GM23338 (cell line): ENCODE results near the gene CACNB3. TPM values are rescaled to one million over a fixed set of nuclear protein-coding genes. Genes with fewer than 3 reads are reported as not detected.

ENCODE experiments used
- ATAC-seq: fragments of 200-7000 bp; cut with Tn5 transposase; 3 replicates; pipeline ENCODE4 v1.9.1; 2020
- DNase-seq: peaks from one replicate; pipeline ENCODE4 v3.0.0-alpha.2; 2015; ENCODE audit warnings: low spot score
- H2AFZ ChIP-seq: fragments of 200-600 bp; sonication (generic); 2 replicates; pipeline ENCODE4 v1.8.0; 2016; ENCODE audit warnings: antibody characterized with exemption, mild to moderate bottlenecking, moderate library complexity
- H3F3A ChIP-seq: fragments of 200-600 bp; sonication (generic); replicated peaks from 2 replicates; pipeline ENCODE4 v1.8.0; 2017; ENCODE audit warnings: antibody characterized with exemption, mixed run types, low read depth
- H3K27ac ChIP-seq: fragments of 200-600 bp; sonication (generic); 2 replicates; pipeline ENCODE4 v1.6.1; 2016; ENCODE audit warnings: low read depth
- H3K27me3 ChIP-seq: fragments of 200-600 bp; sonication (generic); 2 replicates; pipeline ENCODE4 v1.8.0; 2016; ENCODE audit warnings: mild to moderate bottlenecking, mixed run types, moderate library complexity; ENCODE audit not compliant: insufficient read depth
- H3K36me3 ChIP-seq: fragments of 200-600 bp; sonication (generic); 2 replicates; pipeline ENCODE4 v1.8.0; 2016; ENCODE audit warnings: mild to moderate bottlenecking; ENCODE audit not compliant: insufficient read depth
- H3K4me1 ChIP-seq: fragments of 200-600 bp; sonication (generic); 2 replicates; pipeline ENCODE4 v1.8.0; 2016; ENCODE audit warnings: mild to moderate bottlenecking, moderate library complexity; ENCODE audit not compliant: insufficient read depth
- H3K4me2 ChIP-seq: fragments of 200-600 bp; sonication (generic); 2 replicates; pipeline ENCODE4 v1.7.1; 2017; ENCODE audit warnings: mixed run types
- H3K4me3 ChIP-seq: fragments of 200-600 bp; sonication (generic); 2 replicates; pipeline ENCODE4 v1.6.1; 2016; ENCODE audit warnings: mixed run types
- H3K79me2 ChIP-seq: fragments of 200-600 bp; sonication (generic); replicated peaks from 2 replicates; pipeline ENCODE4 v1.8.0; 2017; ENCODE audit warnings: mild to moderate bottlenecking; ENCODE audit not compliant: insufficient read depth
- H3K9me2 ChIP-seq: fragments of 200-600 bp; sonication (generic); 2 replicates; pipeline ENCODE4 v1.8.0; 2017; ENCODE audit not compliant: insufficient read depth
- H4K20me1 ChIP-seq: fragments of 200-600 bp; sonication (generic); replicated peaks from 2 replicates; pipeline ENCODE4 v1.8.0; 2017; ENCODE audit warnings: mild to moderate bottlenecking; ENCODE audit not compliant: insufficient read depth
- H3K27ac Mint-ChIP-seq: 2 replicates; pipeline ENCODE4 v1.8.0; 2020; ENCODE audit warnings: inconsistent platforms, mild to moderate bottlenecking, moderate library complexity, mixed read lengths
- H3K27me3 Mint-ChIP-seq: 3 replicates; pipeline ENCODE4 v1.8.0; 2022; ENCODE audit warnings: low read depth, mild to moderate bottlenecking, moderate library complexity, mixed read lengths, inconsistent platforms; ENCODE audit not compliant: insufficient read depth, poor library complexity
- H3K36me3 Mint-ChIP-seq: 3 replicates; pipeline ENCODE4 v1.8.0; 2021; ENCODE audit warnings: low read depth, mild to moderate bottlenecking, inconsistent platforms, moderate library complexity, mixed read lengths
- H3K4me1 Mint-ChIP-seq: 3 replicates; pipeline ENCODE4 v1.8.0; 2020; ENCODE audit warnings: mild to moderate bottlenecking, inconsistent platforms, mixed read lengths
- H3K4me3 Mint-ChIP-seq: 3 replicates; pipeline ENCODE4 v1.8.0; 2021; ENCODE audit warnings: moderate library complexity, mild to moderate bottlenecking, inconsistent platforms, mixed read lengths
- H3K9me3 Mint-ChIP-seq: 3 replicates; pipeline ENCODE4 v1.8.0; 2020; ENCODE audit warnings: moderate library complexity, mild to moderate bottlenecking, inconsistent platforms, mixed read lengths
- CREB1 ChIP-seq: fragments of 250-450 bp; sonication (Bioruptor Pico); IDR thresholded peaks from 2 replicates; pipeline ENCODE4 v1.5.0; 2020; ENCODE audit warnings: low read depth, mild to moderate bottlenecking, moderate library complexity
- CTCF ChIP-seq, 2 experiments: fragments of 200-600 bp in 1 of 2; sonication (generic) in 1 of 2; conservative IDR thresholded peaks; 2 replicates each; pipeline versions ENCODE4 v1.5.1 to v1.6.1; 2016 to 2017; ENCODE audit warnings: antibody characterized with exemption in 2 of 2, low read depth in 2 of 2, mild to moderate bottlenecking in 2 of 2, moderate library complexity in 1 of 2
- ETS1 ChIP-seq: IDR thresholded peaks from 2 replicates; pipeline ENCODE4 v1.6.1; 2016; ENCODE audit warnings: antibody characterized with exemption
- EZH2 ChIP-seq: fragments of 200-600 bp; sonication (generic); IDR thresholded peaks from one replicate; pipeline ENCODE4 v1.8.0; 2017; ENCODE audit warnings: antibody characterized with exemption, mild to moderate bottlenecking, low read depth; ENCODE audit not compliant: unreplicated experiment
- EZH2phosphoT487 ChIP-seq: fragments of 200-600 bp; sonication (generic); IDR thresholded peaks from one replicate; pipeline ENCODE4 v1.8.1; 2018; ENCODE audit warnings: antibody characterized with exemption; ENCODE audit not compliant: unreplicated experiment
- NANOG ChIP-seq: IDR thresholded peaks from 2 replicates; pipeline ENCODE4 v1.6.1; 2016; ENCODE audit warnings: antibody characterized with exemption, borderline replicate concordance
- POLR2AphosphoS5 ChIP-seq: IDR thresholded peaks from 2 replicates; pipeline ENCODE4 v1.6.1; 2016; ENCODE audit warnings: antibody characterized with exemption, low read depth
- STAT1 ChIP-seq: IDR thresholded peaks from one replicate; pipeline ENCODE4 v1.6.1; 2016; ENCODE audit warnings: antibody characterized with exemption; ENCODE audit not compliant: unreplicated experiment
- ZNF331 ChIP-seq: fragments of 250-450 bp; sonication (Bioruptor Pico); IDR thresholded peaks from 2 replicates; pipeline ENCODE4 v1.5.0; 2020; ENCODE audit warnings: low read depth, mild to moderate bottlenecking, moderate library complexity
- polyA plus RNA-seq: library from polyadenylated mRNA; unstranded; fragments of >200 nt; fragmentation: Nextera tagmentation; extraction: Ambion mirVana; gene quantifications from 2 replicates; pipeline ENCODE4 v1.2.1, GENCODE V29; 2016
- total RNA-seq: library from RNA; depleted of rRNA; stranded (reverse); fragments of >200 nt; shearing (Covaris generic); gene quantifications from 2 replicates; pipeline ENCODE4 v1.2.3, GENCODE V29; 2014
- TF ChIP-seq, protein P1 (sequence below): IDR thresholded peaks from one replicate; pipeline ENCODE4 v1.6.1; 2018; ENCODE audit warnings: antibody characterized with exemption; ENCODE audit not compliant: unreplicated experiment
- TF ChIP-seq, protein P2 (sequence below): fragments of 250-450 bp; sonication (Bioruptor Pico); IDR thresholded peaks from 2 replicates; pipeline ENCODE4 v1.5.0; 2020; ENCODE audit warnings: mild to moderate bottlenecking, moderate library complexity

The CACNB3 gene
- total and polyA plus RNA-seq, 2 experiments from 2014 or later, result 4.1 to 6.2 TPM

- TF ChIP-seq CREB1 (CRISPR knock-in tag) (no peak), NANOG (no peak), STAT1 (no peak), POLR2AphosphoS5 (no peak), ETS1 (no peak), EZH2 (no peak), ZNF331 (CRISPR knock-in tag) (no peak)
These were observed 21.3 kb upstream of the CACNB3 start (continued) for GRCh38 chr12:48796976-48797375.

DNA sequence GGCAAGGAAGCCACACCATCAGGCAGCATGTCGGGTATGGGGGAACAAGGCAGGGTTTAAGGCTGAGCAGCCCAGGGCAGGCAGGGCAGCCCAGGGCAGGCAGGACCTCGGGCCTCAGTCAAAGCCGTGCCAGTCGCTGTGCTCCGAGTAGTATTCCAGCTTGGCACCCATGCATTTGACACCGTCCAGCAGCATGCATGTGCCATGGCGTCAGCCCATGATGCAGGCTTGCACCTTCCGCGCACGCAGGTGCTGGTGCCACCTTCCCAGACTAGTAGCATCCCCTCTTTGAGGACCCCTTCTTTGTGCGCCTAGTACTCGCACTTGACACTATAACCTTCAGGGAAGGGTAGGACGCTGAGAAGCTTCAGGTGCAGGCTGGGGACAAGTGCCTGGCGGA, 17.8 kb upstream of the CACNB3 start:
- H3K27me3 Mint-ChIP-seq, result peaks cover 8% of the 10 kb centered on the region
- DNase-seq, result no peak
- Histone ChIP-seq H4K20me1 (no peaks in the 10 kb centered on the region), H3F3A (no peaks in the 10 kb centered on the region), H3K4me3 (no peak overlapping the region), H3K4me2 (no peak overlapping the region), H3K4me1 (no peaks in the 10 kb centered on the region), H3K36me3 (no peaks in the 10 kb centered on the region), H3K79me2 (no peaks in the 10 kb centered on the region), H3K9me2 (no peaks in the 10 kb centered on the region), H2AFZ (no peak overlapping the region), H3K27ac (no peak overlapping the region), H3K27me3 (no peaks in the 10 kb centered on the region)
- H3K36me3 Mint-ChIP-seq, result no peaks in the 10 kb centered on the region
- no peak overlapping the region for H3K27ac Mint-ChIP-seq
- H3K4me3 Mint-ChIP-seq, result no peak overlapping the region
- no peaks in the 10 kb centered on the region for H3K9me3 Mint-ChIP-seq
- H3K4me1 Mint-ChIP-seq, result peaks cover 8% of the 10 kb centered on the region
- no peak for ATAC-seq
- no peak for TF ChIP-seq CTCF (conservative IDR thresholded peaks at IDR 0.05; ENCODE audit: low read depth in 2 of 2)
- TF ChIP-seq, protein P1, sequence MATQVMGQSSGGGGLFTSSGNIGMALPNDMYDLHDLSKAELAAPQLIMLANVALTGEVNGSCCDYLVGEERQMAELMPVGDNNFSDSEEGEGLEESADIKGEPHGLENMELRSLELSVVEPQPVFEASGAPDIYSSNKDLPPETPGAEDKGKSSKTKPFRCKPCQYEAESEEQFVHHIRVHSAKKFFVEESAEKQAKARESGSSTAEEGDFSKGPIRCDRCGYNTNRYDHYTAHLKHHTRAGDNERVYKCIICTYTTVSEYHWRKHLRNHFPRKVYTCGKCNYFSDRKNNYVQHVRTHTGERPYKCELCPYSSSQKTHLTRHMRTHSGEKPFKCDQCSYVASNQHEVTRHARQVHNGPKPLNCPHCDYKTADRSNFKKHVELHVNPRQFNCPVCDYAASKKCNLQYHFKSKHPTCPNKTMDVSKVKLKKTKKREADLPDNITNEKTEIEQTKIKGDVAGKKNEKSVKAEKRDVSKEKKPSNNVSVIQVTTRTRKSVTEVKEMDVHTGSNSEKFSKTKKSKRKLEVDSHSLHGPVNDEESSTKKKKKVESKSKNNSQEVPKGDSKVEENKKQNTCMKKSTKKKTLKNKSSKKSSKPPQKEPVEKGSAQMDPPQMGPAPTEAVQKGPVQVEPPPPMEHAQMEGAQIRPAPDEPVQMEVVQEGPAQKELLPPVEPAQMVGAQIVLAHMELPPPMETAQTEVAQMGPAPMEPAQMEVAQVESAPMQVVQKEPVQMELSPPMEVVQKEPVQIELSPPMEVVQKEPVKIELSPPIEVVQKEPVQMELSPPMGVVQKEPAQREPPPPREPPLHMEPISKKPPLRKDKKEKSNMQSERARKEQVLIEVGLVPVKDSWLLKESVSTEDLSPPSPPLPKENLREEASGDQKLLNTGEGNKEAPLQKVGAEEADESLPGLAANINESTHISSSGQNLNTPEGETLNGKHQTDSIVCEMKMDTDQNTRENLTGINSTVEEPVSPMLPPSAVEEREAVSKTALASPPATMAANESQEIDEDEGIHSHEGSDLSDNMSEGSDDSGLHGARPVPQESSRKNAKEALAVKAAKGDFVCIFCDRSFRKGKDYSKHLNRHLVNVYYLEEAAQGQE, result no peak
- TF ChIP-seq ETS1, result no peak
- TF ChIP-seq STAT1, result no peak
- no peak for TF ChIP-seq ZNF331 (CRISPR knock-in tag)
- TF ChIP-seq EZH2phosphoT487, result no peak
- TF ChIP-seq, protein P2, sequence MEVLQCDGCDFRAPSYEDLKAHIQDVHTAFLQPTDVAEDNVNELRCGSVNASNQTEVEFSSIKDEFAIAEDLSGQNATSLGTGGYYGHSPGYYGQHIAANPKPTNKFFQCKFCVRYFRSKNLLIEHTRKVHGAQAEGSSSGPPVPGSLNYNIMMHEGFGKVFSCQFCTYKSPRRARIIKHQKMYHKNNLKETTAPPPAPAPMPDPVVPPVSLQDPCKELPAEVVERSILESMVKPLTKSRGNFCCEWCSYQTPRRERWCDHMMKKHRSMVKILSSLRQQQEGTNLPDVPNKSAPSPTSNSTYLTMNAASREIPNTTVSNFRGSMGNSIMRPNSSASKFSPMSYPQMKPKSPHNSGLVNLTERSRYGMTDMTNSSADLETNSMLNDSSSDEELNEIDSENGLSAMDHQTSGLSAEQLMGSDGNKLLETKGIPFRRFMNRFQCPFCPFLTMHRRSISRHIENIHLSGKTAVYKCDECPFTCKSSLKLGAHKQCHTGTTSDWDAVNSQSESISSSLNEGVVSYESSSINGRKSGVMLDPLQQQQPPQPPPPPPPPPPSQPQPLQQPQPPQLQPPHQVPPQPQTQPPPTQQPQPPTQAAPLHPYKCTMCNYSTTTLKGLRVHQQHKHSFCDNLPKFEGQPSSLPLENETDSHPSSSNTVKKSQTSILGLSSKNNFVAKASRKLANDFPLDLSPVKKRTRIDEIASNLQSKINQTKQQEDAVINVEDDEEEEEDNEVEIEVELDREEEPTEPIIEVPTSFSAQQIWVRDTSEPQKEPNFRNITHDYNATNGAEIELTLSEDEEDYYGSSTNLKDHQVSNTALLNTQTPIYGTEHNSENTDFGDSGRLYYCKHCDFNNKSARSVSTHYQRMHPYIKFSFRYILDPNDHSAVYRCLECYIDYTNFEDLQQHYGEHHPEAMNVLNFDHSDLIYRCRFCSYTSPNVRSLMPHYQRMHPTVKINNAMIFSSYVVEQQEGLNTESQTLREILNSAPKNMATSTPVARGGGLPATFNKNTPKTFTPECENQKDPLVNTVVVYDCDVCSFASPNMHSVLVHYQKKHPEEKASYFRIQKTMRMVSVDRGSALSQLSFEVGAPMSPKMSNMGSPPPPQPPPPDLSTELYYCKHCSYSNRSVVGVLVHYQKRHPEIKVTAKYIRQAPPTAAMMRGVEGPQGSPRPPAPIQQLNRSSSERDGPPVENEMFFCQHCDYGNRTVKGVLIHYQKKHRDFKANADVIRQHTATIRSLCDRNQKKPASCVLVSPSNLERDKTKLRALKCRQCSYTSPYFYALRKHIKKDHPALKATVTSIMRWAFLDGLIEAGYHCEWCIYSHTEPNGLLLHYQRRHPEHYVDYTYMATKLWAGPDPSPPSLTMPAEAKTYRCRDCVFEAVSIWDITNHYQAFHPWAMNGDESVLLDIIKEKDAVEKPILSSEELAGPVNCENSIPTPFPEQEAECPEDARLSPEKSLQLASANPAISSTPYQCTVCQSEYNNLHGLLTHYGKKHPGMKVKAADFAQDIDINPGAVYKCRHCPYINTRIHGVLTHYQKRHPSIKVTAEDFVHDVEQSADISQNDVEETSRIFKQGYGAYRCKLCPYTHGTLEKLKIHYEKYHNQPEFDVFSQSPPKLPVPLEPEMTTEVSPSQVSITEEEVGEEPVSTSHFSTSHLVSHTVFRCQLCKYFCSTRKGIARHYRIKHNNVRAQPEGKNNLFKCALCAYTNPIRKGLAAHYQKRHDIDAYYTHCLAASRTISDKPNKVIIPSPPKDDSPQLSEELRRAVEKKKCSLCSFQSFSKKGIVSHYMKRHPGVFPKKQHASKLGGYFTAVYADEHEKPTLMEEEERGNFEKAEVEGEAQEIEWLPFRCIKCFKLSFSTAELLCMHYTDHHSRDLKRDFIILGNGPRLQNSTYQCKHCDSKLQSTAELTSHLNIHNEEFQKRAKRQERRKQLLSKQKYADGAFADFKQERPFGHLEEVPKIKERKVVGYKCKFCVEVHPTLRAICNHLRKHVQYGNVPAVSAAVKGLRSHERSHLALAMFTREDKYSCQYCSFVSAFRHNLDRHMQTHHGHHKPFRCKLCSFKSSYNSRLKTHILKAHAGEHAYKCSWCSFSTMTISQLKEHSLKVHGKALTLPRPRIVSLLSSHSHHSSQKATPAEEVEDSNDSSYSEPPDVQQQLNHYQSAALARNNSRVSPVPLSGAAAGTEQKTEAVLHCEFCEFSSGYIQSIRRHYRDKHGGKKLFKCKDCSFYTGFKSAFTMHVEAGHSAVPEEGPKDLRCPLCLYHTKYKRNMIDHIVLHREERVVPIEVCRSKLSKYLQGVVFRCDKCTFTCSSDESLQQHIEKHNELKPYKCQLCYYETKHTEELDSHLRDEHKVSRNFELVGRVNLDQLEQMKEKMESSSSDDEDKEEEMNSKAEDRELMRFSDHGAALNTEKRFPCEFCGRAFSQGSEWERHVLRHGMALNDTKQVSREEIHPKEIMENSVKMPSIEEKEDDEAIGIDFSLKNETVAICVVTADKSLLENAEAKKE (CRISPR knock-in tag), result no peak
- no peak for TF ChIP-seq EZH2
- no peak for TF ChIP-seq NANOG
- TF ChIP-seq POLR2AphosphoS5, result no peak
